Activated naive CD4-positive, alpha-beta T cell treated with anti-CD3 and anti-CD28 coated beads, Interleukin-2, amount 50 U/mL, for 24 hours (primary cell): ENCODE data around the gene LSS.
"Not testable (repeated sequence)": the region's sequence is repeated elsewhere in the genome, so short reads cannot be mapped to it uniquely, and the experiment has no call there.

Experiments used
- H3K27ac Mint-ChIP-seq: one replicate; pipeline ENCODE4 v1.8.0; 2021; ENCODE audit warnings: mild to moderate bottlenecking, mixed read lengths
- H3K27me3 Mint-ChIP-seq: one replicate; pipeline ENCODE4 v1.8.0; 2021; ENCODE audit warnings: mixed read lengths
- H3K36me3 Mint-ChIP-seq: one replicate; pipeline ENCODE4 v1.8.0; 2021; ENCODE audit warnings: mixed read lengths
- H3K4me1 Mint-ChIP-seq: one replicate; pipeline ENCODE4 v1.8.0; 2021; ENCODE audit warnings: mixed read lengths
- H3K4me3 Mint-ChIP-seq: one replicate; pipeline ENCODE4 v1.8.0; 2021; ENCODE audit warnings: mild to moderate bottlenecking, mixed read lengths
- H3K9me3 Mint-ChIP-seq: one replicate; pipeline ENCODE4 v1.8.0; 2021; ENCODE audit warnings: mixed read lengths

Gene LSS

GRCh38 chr21:46252840-46253239, 24.3 kb upstream of the LSS start:
- Mint-ChIP-seq H3K27me3 (no peaks in the 10 kb centered on the region), H3K27ac (no peak overlapping the region), H3K4me1 (peaks cover 43% of the 10 kb centered on the region), H3K36me3 (peaks cover 30% of the 10 kb centered on the region), H3K4me3 (no peak overlapping the region), H3K9me3 (no peaks in the 10 kb centered on the region)

DNA sequence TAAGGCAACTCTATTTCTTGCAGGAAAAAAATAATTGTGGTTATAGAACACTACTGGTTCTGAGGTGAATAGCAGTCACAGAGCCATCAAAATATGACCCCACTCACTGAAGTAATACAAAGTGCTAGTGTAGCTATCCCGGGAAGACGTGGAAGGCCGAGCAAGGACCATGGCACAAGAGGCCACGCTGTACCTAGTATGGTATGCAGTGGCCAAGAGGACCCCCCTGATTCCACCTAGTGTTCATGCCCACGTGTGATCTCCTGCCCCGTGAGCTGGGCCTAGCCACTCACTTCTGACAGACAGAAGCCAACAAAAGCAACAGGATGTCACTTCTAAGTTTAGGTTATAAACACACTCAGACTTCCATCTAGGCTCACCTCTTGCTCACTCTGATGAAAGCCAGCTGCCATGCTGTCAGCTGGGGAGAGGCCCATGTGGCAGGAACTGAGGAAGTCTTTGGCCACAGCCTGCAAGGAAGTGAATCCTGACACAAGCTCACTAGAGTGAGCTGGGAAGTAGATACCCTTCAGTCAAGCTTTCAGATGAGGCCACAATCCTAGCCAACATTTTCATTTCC, 21.7 kb upstream of the LSS start:
- H3K4me3 Mint-ChIP-seq: no peak overlapping the region
- peaks cover 39% of the 10 kb centered on the region for H3K36me3 Mint-ChIP-seq
- no peaks in the 10 kb centered on the region for H3K27me3 Mint-ChIP-seq
- no peaks in the 10 kb centered on the region for H3K9me3 Mint-ChIP-seq
- peak overlapping the region; percentile 19 for H3K27ac Mint-ChIP-seq
- peaks cover 43% of the 10 kb centered on the region for H3K4me1 Mint-ChIP-seq

DNA sequence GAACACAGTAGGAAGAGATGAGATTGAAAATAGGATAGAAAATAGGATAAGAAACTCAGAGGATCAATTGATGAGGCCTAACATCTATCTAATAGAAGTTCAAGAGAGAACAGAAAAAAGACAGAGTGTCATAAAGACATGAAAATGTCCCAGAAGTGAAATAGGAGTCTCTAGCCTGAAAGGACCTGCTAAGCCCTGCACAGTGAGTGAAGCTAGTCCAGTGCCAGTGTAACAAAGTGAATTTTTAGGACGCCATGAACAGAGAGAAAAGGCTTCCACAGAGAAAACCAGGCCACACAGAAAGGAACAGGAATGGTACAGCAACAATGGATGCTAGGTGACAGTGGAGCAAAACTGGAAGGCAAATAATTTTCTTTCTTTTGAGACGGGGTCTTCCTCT, 20.3 kb upstream of the LSS start:
- H3K27ac Mint-ChIP-seq: no peak overlapping the region
- H3K27me3 Mint-ChIP-seq: no peaks in the 10 kb centered on the region
- H3K4me1 Mint-ChIP-seq: peaks cover 31% of the 10 kb centered on the region
- H3K9me3 Mint-ChIP-seq: no peaks in the 10 kb centered on the region
- peaks cover 25% of the 10 kb centered on the region for H3K36me3 Mint-ChIP-seq
- H3K4me3 Mint-ChIP-seq: no peak overlapping the region

DNA sequence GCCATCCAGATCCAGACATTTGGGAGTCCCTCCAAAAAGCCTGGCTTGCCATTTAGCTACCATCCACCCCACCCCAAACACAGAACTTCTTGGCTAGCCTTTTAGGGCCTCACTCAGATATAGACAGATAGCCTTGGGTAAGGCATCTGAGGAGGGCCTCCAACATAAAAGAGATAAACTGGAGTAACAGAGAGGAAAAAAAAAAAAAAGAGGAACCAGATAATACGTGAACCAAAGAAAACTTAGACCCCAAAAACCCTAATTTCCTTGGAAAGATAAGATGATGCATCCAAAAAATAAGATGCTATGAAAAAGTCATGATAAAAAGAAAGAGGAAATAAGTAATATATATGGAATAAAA, 19.8 kb upstream of the LSS start:
- Mint-ChIP-seq H3K27ac (no peak overlapping the region), H3K4me3 (no peak overlapping the region), H3K9me3 (no peaks in the 10 kb centered on the region), H3K27me3 (no peaks in the 10 kb centered on the region), H3K36me3 (peaks cover 21% of the 10 kb centered on the region), H3K4me1 (peaks cover 26% of the 10 kb centered on the region)

GRCh38 chr21:46247699-46248421, 19.3 kb upstream of the LSS start:
- H3K27ac Mint-ChIP-seq: peak overlapping the region; percentile 65
- H3K4me3 Mint-ChIP-seq: no peak overlapping the region
- no peaks in the 10 kb centered on the region for H3K9me3 Mint-ChIP-seq
- H3K36me3 Mint-ChIP-seq: peaks cover 22% of the 10 kb centered on the region
- no peaks in the 10 kb centered on the region for H3K27me3 Mint-ChIP-seq
- H3K4me1 Mint-ChIP-seq: peaks cover 22% of the 10 kb centered on the region

- peaks cover 20% of the 10 kb centered on the region for H3K4me1 Mint-ChIP-seq
- H3K4me3 Mint-ChIP-seq: no peak overlapping the region
- H3K36me3 Mint-ChIP-seq: peaks cover 22% of the 10 kb centered on the region
- no peaks in the 10 kb centered on the region for H3K27me3 Mint-ChIP-seq
- no peaks in the 10 kb centered on the region for H3K9me3 Mint-ChIP-seq
- H3K27ac Mint-ChIP-seq: no peak overlapping the region
These were observed 17.8 kb upstream of the LSS start for GRCh38 chr21:46246345-46246744.

DNA sequence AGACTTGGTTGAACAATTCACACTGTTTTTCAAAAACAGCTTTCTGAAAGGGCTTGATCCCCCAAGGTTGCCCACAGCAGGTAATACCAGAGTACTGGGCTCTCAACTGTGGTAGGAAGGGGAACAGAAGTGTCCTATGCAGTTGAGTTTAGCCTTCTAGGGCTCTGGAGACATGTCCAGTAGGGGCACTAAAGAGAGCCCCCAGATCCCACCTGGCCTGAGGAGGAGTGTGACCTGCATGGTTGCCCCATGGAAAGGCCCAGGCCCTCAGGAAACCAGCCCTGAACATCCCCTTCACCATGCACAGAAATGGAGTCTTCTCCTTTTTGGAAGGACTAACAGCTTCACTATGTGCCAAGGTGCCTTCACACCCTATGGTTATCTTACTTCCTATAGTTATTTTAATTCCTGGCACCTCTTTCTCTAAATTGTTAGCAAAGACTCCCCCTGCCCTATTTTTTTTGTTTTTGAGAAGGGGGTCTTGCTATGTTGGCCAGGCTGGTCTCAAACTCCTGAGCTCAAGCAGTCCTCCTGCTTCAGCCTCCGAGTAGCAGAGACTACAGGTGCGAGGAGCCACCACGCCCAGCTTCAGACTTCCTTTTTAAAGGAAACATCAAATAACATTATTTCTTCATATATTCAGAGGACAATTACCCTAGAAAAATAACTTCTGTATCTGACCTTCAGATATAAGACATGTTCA, 16.8 kb upstream of the LSS start:
- peaks cover 22% of the 10 kb centered on the region for H3K36me3 Mint-ChIP-seq

GRCh38 chr21:46244602-46245001, 16.0 kb upstream of the LSS start:
- H3K4me1 Mint-ChIP-seq: peaks cover 3% of the 10 kb centered on the region
- no peaks in the 10 kb centered on the region for H3K27me3 Mint-ChIP-seq

More for the DNA sequence above, 16.8 kb upstream of the LSS start:
- Mint-ChIP-seq H3K9me3 (no peaks in the 10 kb centered on the region), H3K27ac (no peak overlapping the region), H3K4me1 (peaks cover 11% of the 10 kb centered on the region), H3K27me3 (no peaks in the 10 kb centered on the region), H3K4me3 (no peak overlapping the region)

GRCh38 chr21:46243960-46244361, 15.4 kb upstream of the LSS start:
- H3K9me3 Mint-ChIP-seq: no peaks in the 10 kb centered on the region
- no peak overlapping the region for H3K27ac Mint-ChIP-seq
- H3K27me3 Mint-ChIP-seq: no peaks in the 10 kb centered on the region
- peaks cover 24% of the 10 kb centered on the region for H3K36me3 Mint-ChIP-seq
- H3K4me3 Mint-ChIP-seq: no peak overlapping the region
- H3K4me1 Mint-ChIP-seq: no peaks in the 10 kb centered on the region

More at GRCh38 chr21:46244602-46245001, 16.0 kb upstream of the LSS start:
- H3K4me3 Mint-ChIP-seq: no peak overlapping the region
- no peaks in the 10 kb centered on the region for H3K9me3 Mint-ChIP-seq
- H3K27ac Mint-ChIP-seq: no peak overlapping the region
- H3K36me3 Mint-ChIP-seq: peaks cover 20% of the 10 kb centered on the region

GRCh38 chr21:46243325-46243724, 14.8 kb upstream of the LSS start:
- no peak overlapping the region for H3K4me3 Mint-ChIP-seq
- H3K36me3 Mint-ChIP-seq: peaks cover 25% of the 10 kb centered on the region
- peak overlapping the region; percentile 4 for H3K27ac Mint-ChIP-seq
- H3K27me3 Mint-ChIP-seq: no peaks in the 10 kb centered on the region
- no peaks in the 10 kb centered on the region for H3K4me1 Mint-ChIP-seq
- no peaks in the 10 kb centered on the region for H3K9me3 Mint-ChIP-seq

- H3K27me3 Mint-ChIP-seq, H3K9me3 Mint-ChIP-seq, H3K27ac Mint-ChIP-seq, H3K4me1 Mint-ChIP-seq, H3K4me3 Mint-ChIP-seq: not testable (repeated sequence)
- H3K36me3 Mint-ChIP-seq: peaks cover 20% of the 10 kb centered on the region
These were observed 13.0 kb upstream of the LSS start for GRCh38 chr21:46241577-46241976.

- H3K27me3 Mint-ChIP-seq: no peaks in the 10 kb centered on the region
- H3K4me3 Mint-ChIP-seq: no peak overlapping the region
- no peaks in the 10 kb centered on the region for H3K4me1 Mint-ChIP-seq
- H3K9me3 Mint-ChIP-seq: no peaks in the 10 kb centered on the region
- H3K36me3 Mint-ChIP-seq: peaks cover 15% of the 10 kb centered on the region
- H3K27ac Mint-ChIP-seq: no peak overlapping the region
These were observed 11.3 kb upstream of the LSS start for GRCh38 chr21:46239817-46240325.

GRCh38 chr21:46237474-46237873, 8.9 kb upstream of the LSS start:
- Mint-ChIP-seq H3K9me3 (no peaks in the 10 kb centered on the region), H3K4me1 (peaks cover 13% of the 10 kb centered on the region), H3K27me3 (no peaks in the 10 kb centered on the region), H3K27ac (no peak overlapping the region), H3K4me3 (no peak overlapping the region), H3K36me3 (peaks cover 25% of the 10 kb centered on the region)

DNA sequence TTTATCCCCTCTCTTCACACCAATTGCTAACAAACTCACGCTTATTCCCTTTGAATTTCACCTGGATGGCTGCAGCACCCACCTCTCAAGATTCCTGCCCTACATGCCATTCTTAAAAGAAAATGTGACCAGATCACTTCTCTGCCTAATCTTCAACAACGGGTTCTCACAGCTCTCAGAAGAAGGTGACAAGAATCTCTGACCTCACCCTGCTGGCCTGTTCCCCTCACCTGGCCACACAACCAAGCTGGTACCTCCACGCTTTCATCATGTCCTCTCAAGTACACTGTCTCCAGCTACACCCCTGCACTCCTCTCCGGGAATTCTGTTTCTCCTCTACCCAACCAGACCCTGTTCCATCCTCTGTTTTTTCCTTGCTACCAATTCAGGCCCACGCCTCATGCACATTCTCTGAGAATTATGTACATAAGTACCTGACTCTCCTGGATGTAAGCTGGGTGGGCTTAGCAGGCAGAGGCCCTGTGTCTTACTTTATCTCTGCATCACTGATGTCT, 5.9 kb upstream of the LSS start:
- H3K27me3 Mint-ChIP-seq: no peaks in the 10 kb centered on the region
- no peak overlapping the region for H3K4me3 Mint-ChIP-seq
- peaks cover 3% of the 10 kb centered on the region for H3K9me3 Mint-ChIP-seq
- H3K36me3 Mint-ChIP-seq: peaks cover 26% of the 10 kb centered on the region
- no peak overlapping the region for H3K27ac Mint-ChIP-seq
- H3K4me1 Mint-ChIP-seq: peaks cover 33% of the 10 kb centered on the region

DNA sequence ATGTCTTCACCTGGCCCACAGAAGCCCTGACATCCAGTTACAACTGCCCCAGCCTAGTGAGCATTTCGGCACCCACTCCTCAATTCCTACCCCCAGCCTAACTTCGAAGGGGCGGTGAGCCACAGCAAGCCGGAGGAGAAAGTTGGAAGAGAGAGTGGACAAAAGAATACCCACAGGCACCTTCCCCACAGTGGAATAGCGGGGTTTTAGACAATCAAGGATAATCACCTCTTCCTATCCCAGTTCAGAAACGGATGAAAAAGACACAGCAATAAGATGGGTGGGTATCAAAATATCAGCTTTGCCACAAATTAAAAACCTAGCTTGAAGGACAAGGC, 1.3 kb upstream of the LSS start:
- Mint-ChIP-seq H3K9me3 (peaks cover 3% of the 10 kb centered on the region), H3K27me3 (no peaks in the 10 kb centered on the region), H3K36me3 (peaks cover 21% of the 10 kb centered on the region), H3K4me3 (peak overlapping the region; percentile 86), H3K27ac (peak overlapping the region; percentile 92), H3K4me1 (peaks cover 58% of the 10 kb centered on the region)
